RPMI7951 (cell line): ENCODE data around the gene BFAR. TPM values are rescaled to one million over a fixed set of nuclear protein-coding genes. Genes with fewer than 3 reads are reported as not detected.
"Not testable (repeated sequence)": the region's sequence is repeated elsewhere in the genome, so short reads cannot be mapped to it uniquely, and the experiment has no call there.

Source experiments
- DNase-seq: peaks from one replicate; pipeline ENCODE4 v3.0.0-alpha.2; 2012; ENCODE audit warnings: low read depth
- total RNA-seq: library from RNA; depleted of rRNA; stranded (reverse); fragments of >200 nt; shearing (Covaris generic); gene quantifications from 2 replicates; pipeline ENCODE4 v1.2.3, GENCODE V29; 2014

Gene BFAR
- total RNA-seq, 1 experiment from 2014 or later = 118 TPM

DNA sequence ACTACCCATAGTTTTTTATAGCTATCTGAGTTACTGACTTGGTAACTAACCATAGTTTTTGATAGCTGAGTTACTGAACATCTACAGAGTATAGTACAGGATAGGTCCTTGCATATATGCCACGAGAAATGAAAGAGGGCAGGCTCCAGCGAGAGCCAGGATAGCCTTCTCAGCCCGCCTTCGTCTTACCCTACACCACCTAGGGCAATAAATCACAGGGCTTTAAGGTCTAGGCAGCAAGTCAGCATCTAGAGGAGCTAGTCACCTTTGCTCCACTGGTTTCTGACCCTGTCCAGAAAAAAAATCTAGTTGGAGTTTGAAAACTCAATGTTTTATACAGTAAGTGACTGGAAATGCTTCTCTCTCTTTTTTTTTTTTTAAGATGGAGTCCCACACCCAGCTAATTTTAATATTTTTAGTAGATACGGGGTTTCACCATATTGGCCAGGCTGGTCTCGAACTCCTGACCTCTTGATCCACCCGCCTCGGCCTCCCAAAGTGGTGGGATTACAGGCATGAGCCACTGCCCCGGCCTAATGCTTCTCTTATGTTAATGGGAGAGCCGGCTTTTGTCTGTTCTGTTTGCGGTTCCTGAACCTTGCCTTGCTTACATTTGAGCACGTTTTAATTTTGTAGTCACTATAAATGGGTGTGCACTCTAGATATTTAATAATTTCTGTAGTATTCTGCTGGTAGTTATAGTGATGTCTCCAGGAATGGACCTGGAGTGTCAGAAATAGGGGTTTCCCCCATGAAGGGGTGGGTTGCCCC is 2.8 kb downstream of the BFAR start:
- DNase-seq = no peak

DNA sequence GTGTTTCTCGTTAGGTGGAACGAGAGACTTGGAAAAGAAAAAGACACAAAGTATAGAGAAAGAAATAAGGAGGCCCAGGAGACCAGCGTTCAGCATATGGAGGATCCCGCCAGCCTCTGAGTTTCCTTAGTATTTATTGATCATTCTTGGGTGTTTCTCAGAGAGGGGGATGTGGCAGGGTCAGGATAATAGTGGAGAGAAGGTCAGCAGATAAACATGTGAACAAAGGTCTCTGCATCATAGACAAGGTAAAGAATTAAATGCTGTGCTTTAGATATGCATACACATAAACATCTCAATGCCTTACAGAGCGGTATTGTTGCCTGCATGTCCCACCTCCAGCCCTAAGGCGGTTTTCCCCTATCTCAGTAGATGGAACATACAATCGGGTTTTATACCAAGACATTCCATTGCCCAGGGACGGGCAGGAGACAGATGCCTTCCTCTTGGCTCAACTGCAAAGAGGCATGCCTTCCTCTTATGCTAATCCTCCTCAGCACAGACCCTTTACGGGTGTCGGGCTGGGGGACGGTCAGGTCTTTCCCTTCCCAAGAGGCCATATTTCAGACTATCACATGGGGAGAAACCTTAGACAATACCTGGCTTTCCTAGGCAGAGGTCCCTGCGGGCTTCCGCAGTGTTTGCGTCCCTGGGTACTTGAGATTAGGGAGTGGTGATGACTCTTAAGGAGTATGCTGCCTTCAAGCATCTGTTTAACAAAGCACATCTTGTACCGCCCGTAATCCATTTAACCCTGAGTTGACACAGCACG is 3.6 kb downstream of the BFAR start:
- not testable (repeated sequence) for DNase-seq

DNA sequence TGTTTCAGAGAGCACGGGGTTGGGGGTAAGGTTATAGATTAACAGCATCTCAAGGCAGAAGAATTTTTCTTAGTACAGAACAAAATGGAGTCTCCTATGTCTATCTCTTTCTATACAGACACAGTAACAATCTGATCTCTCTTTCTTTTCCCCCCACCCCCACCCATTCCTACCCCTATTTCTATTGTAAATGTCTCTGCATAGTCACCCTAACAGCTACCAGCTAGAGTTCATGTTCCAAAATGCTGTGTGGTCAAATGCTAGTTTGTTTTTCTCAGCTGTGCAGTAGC is 4.1 kb downstream of the BFAR start:
- not testable (repeated sequence) for DNase-seq

DNA sequence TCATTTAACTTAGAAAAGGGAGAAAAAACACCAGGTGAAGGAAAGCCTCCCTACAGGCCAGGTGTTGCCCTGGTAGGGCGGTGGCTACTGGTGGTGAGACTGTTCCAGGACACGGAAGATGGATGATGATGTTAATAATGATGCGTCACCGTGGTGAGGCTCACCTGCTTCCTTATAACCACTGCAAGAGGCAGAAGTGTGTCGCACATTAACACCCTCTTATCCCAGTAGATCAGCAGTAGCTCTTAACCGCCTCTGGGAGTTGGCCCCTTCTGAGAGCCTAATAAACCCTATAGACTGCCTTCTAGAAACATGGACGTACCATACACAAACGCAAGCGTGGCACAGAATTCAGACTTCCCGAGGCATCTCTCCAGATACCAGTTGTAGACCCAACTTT is 7.8 kb downstream of the BFAR start:
- no peak for DNase-seq

DNA sequence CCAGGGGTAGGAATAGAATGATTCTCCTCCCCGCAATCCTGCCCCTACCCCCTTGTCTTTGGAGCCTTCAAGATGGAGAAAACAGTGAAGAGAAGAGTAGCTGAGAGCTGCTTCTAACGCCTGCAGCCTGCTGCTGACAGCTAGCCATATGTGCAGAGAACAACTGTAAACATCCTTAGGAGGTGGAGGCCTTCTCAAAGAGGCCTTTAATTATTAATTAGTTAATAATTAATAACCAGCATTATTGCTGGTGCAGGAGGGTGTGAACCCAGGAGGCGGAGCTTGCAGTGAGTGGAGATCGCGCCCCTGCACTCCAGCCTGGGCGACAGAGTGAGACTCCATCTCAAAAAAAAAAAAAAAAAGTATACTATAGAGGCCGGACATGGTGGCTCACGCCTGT is 8.5 kb downstream of the BFAR start:
- DNase-seq = no peak

DNA sequence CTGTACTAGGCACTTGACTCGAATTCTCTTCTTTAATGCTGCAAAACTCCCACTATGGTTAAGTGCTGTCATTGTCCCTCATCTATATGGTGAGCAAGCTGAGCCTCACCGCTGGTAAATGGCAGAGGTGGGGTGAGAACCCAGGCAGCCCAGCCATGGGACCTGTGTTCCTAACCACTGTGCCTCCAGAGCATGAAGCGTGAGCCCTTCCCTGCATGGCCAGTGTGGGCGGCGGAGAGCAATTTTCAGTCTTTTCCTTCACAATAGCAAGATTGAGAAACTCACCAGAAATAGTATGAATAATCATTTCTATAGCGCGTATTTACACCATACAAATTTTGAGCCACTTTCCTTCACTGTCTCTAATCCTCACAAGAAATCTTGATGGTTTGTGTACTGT is 9.2 kb downstream of the BFAR start:
- no peak for DNase-seq

DNA sequence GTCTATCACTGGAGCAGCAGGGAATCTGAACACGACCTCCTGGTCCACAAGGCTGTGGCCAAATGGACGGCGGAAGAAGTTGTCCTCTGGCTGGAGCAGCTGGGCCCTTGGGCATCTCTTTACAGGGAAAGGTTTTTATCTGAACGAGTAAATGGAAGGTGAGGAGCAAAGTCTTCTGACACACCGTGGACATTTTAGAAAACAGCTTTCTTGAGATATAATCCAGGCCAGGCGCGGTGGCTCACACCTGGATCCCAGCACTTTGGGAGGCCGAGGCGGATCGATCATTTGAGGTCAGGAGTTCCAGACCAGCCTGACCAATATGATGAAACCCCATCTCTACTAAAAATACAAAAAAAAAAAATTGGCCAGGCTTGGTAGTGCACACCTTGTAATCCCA is 17.1 kb downstream of the BFAR start:
- DNase-seq = no peak

DNA sequence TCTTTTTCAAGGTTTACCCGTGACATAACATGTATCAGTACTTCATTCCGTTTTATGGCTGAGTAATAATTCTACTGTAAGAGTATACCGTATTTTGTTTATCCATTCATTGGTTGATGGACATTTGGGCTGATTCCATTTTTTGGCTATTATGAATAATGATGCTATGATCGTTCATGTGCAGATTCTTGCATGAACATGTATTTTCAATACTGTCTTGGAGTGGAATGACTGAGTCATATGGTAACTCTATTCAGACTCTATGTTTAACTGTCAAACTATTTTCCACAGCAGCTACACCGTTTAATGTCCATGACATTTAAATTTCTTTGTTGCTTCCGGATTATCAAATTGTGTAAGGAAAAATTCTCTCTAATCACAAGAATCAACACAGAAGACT is 17.9 kb downstream of the BFAR start:
- DNase-seq = no peak

DNA sequence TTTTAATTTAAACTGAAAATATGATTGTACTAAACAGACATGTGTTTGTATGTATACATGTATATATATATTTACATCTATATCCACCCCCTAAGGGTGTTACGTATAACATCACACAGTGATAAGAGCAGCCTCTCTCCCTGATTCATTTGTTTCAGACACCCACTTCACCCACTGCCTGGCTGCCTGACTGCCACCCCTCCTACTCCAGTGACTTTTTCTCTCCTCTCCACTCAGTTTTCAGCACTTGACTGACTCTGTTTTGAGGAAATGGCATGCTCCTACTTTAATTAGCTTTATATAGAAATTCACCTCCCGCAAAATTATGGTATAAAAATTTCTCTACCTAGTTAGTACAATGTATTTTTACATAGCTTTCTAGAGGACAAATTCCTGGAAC is 20.0 kb downstream of the BFAR start:
- no peak for DNase-seq

DNA sequence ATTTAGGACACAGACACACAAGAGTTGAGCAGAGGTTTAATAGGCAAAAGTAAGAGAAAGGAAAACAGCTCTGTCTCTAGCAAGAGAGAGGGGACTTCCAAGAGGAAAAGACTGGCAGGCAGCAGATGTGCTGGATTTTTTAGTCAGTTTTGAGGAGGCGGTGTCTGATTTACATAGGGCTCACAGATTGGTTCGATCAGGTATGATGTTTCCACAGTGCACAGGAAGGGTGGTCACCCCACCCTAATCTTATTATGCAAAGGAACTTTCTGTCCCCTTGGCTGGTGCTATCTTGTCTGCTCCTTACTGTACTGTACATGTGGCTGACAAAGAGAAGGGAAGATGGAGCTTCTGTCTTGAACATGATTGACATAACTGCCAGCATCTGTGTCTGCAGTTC is 25.3 kb downstream of the BFAR start:
- DNase-seq = peak; percentile 9

DNA sequence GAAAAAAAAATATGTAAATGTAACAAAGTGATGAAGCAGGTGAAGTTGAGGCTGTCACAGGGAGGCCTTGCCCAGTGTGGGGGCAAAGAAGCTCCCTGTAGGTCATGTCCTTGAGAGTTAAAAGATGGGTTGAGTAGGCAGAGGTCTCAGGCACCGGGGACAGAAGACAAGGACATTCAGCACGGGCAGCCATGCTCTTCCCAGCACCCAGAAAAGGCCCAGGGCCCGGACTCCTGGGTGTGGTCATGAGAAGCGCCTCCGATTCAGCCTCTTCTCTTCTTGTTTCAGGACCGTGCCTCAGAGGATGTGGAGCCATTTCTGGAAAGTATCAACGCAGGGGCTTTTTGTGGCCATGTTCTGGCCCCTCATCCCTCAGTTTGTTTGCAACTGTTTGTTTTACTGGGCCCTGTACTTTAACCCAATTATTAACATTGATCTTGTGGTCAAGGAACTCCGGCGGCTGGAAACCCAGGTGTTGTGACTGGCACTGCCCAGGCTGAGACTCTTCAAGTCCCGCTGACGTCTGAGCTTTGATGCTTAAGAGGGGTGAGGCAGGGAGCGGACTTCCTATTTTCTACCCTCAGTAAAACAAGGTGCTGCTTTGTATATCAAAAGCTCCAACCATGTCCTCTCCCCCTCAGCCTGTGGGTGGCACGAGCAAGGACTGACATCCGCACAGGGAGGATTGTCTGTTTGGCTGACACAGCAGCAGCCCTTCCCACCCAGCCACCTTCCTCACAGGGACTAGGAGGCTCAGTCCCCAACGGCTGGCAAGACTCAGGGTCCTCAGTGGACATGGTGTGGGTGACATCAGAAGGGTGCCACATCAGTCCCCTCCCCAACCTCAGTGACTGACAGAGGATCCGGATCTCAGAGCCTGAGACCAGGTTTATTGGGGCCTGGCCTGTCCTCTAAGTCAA is 34.9 kb downstream of the BFAR start:
- no peak for DNase-seq

DNA sequence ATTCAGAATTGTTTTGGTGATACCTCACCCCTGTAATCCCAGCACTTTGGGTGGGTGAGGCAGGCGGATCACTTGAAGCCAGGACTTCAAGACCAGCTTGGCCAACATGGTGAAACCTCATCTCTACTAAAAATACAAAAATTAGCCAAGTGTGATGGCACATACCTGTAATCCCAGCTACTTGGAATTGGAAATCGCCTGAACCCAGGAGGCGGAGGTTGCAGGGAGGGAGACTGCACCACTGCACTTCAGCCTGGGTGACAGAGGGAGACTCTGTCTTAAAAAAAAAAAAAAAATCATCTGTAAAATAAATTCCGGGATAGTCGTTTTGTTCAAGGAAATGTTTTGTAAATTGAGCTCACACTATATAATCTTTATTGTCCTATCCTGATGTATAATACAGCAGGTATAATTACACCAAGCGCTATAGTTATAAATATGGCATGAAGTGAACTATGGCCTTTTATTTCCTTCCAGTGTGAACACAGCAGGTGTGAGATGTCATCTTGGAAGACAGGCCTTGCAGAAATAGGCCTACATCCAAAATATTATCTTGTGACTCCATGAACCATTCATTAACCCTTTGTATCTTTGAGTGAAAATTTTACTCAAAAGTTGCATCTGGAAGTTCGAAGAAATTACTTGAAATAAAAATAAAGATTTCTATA is 35.9 kb downstream of the BFAR start:
- DNase-seq = no peak

DNA sequence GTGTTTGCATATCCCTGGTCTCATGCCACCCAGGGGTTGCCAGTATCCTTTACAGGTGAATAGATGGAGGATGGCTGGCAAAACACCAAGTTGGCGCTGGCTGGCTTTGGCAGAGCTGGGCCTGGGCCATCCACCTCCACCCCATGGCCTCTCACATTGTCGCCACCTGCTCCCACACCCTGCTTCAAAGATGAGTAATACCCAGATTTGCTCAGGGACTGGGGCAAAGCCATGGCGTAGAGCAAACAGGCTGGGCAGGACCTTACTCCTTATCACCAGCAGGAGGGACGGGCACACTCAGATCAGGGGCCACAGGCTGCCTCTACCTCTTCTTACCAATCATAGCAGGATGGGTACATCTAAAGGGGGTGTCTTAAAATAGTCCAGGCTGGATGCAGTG is 37.0 kb downstream of the BFAR start:
- peak; percentile 1 for DNase-seq

DNA sequence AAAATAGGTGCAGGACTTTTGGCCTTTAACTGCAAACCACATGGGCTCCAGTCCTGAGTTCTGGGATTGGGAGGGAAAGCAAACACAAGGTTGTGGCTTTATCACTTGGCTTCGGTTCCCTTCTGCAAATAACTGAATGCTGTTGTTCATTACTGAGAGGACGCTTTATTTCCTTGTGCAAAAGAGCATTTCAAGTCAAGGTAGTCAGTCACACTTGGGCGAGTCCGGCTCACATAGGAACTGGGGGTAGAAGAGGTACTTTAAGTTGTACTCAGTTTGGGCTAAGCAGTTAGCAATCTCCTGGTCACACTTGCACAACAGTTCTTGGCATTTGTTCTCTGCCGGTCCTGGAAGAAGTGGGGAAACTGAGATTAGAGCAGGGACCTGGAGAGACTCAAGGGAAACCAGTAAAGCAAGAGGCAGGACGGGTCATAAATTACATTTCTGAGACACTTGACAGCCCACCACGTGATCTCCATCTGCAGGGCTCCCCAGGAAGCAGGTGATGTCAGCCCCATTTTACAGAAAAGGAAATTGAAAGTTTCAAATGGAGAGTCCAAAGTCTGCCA is 39.7 kb downstream of the BFAR start:
- DNase-seq = no peak

DNA sequence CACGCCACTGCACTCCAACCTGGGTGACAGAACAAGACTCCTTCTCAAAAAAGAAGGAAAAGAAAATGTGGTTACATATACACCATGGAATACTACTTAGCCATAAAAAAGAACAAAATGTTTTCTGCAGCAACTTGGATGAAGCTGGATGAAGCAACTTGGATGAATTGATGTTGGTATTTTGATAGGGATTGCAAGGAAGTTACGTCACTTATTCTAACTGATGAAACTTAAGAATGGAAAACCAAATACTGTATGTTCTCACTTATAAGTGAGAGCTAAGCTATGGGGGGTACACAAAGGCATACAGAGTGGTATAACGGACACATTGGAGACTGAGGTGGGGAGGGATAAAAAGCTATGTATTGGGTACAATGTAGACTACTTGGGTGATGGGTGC is 43.9 kb downstream of the BFAR start:
- DNase-seq = no peak

DNA sequence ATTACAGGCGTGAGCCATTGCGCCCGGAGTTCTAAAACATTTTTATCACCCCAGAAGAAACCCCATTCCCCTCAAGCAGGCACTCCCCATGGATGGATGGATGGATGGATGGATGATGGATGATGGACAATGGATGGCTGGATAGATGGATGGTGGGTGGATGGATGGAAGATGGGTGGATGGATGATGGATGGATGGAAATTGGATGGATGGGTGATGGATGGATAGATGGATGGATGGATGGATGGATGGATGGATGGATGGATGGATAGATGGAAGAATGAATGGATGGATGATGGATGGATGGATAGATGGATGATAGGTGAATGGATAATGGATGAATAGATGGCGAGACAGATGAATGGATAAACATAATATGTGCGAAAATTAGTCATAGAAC is 44.9 kb downstream of the BFAR start:
- no peak for DNase-seq

DNA sequence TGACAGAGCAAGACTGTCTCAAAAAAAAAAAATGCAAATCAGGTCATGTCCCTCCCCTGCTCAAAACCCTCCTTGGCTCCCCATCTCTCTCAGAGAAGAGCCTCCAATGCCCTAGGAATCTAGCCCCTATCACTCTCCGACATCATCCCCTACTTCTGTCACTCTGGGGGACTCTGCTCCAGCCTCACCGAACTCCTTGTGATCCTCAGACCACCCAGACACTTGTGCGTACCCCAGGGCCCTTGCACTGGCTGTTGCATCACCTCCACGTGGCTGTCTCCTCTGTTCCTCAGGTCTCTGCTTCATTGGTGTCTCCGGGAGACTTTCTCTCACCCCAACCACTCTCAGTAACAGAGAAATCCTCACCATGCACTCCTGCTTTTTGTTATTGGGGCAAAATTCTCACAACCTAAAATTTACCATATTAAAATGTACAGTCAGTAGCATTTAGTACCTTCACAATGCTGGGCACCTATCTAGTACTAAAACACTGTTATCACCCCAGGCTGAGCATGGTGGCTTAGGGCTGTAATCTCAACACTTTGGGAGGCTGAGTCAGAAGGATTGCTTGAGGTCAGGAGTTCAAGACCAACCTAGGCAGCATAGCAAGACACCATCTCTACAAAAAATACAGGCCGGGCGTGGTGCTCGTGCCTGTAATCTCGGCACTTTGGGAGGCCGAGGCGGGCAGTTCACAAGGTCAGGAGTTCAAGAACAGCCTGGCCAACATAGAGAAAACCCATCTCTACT is 46.2 kb downstream of the BFAR start:
- DNase-seq = no peak

DNA sequence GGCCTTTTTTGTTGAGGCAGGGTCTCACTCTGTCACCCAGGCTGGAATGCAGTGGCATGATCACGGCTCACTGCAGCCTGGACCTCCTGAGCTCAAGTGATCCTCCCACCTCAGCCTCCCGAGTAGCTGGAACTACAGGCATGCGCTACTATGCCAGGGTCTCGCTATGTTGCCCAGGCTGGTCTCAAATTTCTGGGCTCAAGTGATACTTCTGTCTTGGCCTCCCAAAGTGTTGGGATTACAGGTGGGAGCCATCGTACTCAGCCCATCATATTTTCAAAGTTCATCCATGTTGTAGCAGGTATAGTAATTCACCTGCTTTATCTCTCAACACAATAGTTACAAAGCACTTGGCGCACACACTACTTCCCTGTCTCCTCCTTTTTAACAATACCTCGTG is 47.6 kb downstream of the BFAR start:
- not testable (repeated sequence) for DNase-seq

DNA sequence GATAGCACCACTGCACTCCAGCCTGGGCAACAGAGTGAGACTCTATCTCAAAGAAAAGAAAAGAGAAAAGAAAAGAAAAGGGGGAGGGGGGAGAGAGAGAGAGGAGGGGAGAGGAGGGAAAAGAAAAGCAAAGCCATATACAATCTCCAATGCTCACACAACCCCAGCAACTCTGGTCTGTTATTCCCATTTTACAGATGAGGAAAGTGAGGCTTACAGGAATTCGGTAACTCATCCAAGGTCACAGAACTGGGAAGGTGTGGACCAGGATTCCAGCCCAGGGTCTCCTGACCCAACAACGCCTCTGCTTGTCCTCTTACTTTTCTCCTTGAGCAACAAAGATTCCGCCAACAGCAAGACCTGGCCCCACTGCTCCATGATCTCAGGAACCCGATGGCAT is 48.4 kb downstream of the BFAR start:
- DNase-seq = no peak

DNA sequence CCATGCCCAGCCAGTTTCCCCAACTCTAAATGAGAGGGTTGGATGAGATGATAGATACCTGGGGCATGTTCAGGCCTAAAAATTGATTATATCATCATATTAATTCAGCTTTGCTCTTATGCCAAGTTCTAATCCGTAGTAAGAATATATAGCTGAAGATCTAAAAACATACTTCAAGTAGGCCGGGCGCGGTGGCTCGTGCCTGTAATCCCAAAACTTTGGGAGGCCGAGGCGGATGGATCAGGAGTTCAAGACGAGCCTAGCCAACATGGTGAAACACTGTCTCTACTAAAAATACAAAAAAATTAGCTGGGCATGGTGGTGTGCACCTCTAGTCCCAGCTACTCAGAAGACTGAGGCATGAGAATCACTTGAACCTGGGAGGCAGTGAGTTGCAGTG is 49.4 kb downstream of the BFAR start:
- no peak for DNase-seq
